ENCODE measurements around the gene CLTCL1.

Gene CLTCL1

DNA sequence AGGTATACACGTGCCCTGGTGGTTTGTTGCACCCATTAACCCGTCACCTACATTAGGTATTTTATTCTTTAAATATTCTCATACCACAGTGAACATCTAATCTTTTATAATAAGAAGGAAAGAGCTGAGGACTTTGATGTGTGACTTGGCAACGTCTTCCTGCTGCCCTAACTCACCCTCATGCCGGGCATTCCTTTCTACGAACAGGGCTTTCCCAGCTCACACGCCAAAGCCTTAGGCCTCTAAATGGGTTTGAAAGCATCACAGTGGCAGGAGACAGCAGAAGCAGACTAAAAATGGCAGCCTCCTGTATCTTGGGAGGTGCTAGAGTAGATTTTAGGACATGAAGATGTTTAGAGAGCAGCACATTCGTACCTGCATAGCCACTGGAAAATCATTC lies 52.6 kb downstream of the CLTCL1 start:
- Histone ChIP-seq H3K9ac (ENCODE audit: low read length) (no peak overlapping the region), H3K36me3 (ENCODE audit: control insufficient read depth, insufficient read depth, low read length) (no peaks in the 10 kb centered on the region)

DNA sequence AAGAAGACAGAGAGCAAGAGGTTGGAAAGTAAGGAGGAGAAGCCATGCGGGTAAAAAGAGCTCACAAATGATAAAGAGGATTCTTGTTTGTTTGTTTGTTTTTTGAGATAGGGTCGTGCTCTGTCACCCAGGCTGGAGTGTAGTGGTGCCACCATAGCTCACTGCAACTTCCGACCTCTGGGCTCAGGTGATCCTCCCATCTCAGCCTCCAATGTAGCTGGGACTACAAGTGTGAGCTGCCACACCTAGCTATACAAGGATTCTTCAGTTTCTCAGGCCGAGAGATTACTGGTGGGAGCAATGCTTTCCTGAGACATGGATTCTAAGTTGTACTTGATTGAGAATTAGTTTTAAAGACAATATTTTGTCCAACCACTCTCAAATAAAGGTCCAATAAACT lies 55.6 kb downstream of the CLTCL1 start:
- H3K9ac ChIP-seq (ENCODE audit: low read length): no peak overlapping the region
- no peaks in the 10 kb centered on the region for H3K36me3 ChIP-seq (ENCODE audit: control insufficient read depth, insufficient read depth, low read length)
- H3K4me1 ChIP-seq (ENCODE audit: control insufficient read depth, insufficient read depth, low read length): no peaks in the 10 kb centered on the region

More for the DNA sequence above, 52.6 kb downstream of the CLTCL1 start:
- no peaks in the 10 kb centered on the region for H3K4me1 ChIP-seq (ENCODE audit: control insufficient read depth, insufficient read depth, low read length)
- H3K9me3 ChIP-seq (ENCODE audit: control insufficient read depth, low read length): no peaks in the 10 kb centered on the region
- no peak overlapping the region for H3K4me3 ChIP-seq (ENCODE audit: low read length)
- H3K27me3 ChIP-seq (ENCODE audit: control insufficient read depth, insufficient read depth, low read length): no peaks in the 10 kb centered on the region

DNA sequence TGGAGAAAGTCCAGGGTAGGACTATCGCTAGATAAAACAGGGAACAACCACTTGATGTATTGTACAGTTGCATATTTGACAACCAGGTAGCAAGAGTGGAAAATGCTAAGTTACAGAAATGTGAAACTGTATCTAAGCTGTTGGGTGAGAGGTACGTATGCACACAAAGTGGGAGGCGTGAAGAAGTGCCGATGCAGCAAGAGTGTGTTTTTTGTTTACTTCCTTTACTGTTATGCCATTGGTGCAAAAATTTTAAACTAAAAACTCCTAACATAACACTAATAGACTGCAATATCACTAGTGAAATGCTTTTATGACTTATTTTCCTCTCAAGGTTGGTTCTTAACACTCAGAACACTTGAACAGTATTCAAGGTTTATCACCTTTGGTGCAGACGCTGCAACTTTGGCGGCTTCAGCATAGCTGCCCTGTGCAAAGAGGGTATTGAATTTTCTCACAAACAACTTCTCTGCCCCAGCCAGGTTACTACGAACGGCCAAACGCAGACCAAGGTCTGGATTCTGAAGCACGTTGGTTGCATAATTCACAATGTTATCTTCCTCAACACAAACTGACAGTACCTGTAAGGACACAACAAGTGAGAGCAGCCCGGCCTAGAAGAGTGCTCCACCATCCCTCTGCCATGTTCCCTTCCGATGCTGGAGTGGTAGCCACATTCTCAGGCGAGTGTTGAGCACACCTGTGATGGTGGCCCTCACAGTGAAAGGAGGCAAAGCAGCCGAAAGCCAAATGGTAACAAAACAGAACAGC lies 57.2 kb downstream of the CLTCL1 start:
- Histone ChIP-seq H3K9ac (ENCODE audit: low read length) (no peak overlapping the region), H3K4me1 (ENCODE audit: control insufficient read depth, insufficient read depth, low read length) (no peaks in the 10 kb centered on the region), H3K36me3 (ENCODE audit: control insufficient read depth, insufficient read depth, low read length) (no peaks in the 10 kb centered on the region), H3K4me3 (ENCODE audit: low read length) (no peak overlapping the region), H3K9me3 (ENCODE audit: control insufficient read depth, low read length) (no peaks in the 10 kb centered on the region), H3K27me3 (ENCODE audit: control insufficient read depth, insufficient read depth, low read length) (peaks cover 8% of the 10 kb centered on the region)

More for the DNA sequence above, 55.6 kb downstream of the CLTCL1 start:
- Histone ChIP-seq H3K4me3 (ENCODE audit: low read length) (no peak overlapping the region), H3K9me3 (ENCODE audit: control insufficient read depth, low read length) (no peaks in the 10 kb centered on the region), H3K27me3 (ENCODE audit: control insufficient read depth, insufficient read depth, low read length) (peaks cover 6% of the 10 kb centered on the region)

DNA sequence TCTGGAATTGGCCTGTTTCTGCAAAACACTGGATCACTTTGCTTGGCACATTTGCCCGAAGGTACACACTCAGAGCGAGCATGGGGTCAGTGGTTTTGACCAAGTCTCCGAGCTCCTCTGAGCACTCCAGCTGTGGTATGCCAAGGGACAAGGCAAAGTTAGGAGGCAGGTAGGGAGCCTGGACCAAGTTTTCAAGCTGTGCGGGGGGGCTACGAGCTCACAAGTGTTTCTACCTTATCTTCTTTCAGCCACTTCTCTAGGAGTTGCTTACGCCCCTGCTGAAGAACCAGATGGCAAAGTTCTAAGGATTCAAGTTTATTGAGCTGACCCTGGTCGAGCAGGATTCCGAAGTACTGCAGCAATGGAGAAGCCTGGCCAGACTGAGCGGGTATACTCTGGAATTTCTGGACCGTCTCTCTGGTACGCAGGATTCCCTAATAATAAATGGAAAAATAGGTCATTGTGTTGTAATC lies 58.3 kb downstream of the CLTCL1 start:
- no peak overlapping the region for H3K4me3 ChIP-seq (ENCODE audit: low read length)
- H3K9me3 ChIP-seq (ENCODE audit: control insufficient read depth, low read length): no peaks in the 10 kb centered on the region
- no peak overlapping the region for H3K9ac ChIP-seq (ENCODE audit: low read length)
- H3K27me3 ChIP-seq (ENCODE audit: control insufficient read depth, insufficient read depth, low read length): peaks cover 8% of the 10 kb centered on the region
- H3K4me1 ChIP-seq (ENCODE audit: control insufficient read depth, insufficient read depth, low read length): no peaks in the 10 kb centered on the region
- H3K36me3 ChIP-seq (ENCODE audit: control insufficient read depth, insufficient read depth, low read length): no peaks in the 10 kb centered on the region

DNA sequence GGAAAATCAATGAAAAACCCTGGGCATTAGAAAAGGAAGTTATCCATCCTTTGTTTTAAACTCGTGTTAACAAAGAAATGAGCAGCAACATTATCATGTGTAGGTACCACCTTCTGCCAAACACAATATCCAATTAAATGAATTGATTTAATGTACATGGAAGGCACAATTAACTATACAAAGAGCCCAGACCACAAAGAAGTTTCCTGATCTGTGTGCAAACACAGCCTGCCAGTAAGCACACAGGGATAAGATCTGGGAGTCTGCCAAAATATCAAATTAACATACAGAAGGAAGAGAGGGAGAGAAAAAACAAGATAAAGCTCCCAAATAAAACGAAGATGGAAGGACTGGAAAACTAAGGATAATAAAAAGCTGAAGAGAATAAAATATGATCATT lies 58.9 kb downstream of the CLTCL1 start:
- Histone ChIP-seq H3K36me3 (ENCODE audit: control insufficient read depth, insufficient read depth, low read length) (no peaks in the 10 kb centered on the region), H3K4me3 (ENCODE audit: low read length) (no peak overlapping the region)

DNA sequence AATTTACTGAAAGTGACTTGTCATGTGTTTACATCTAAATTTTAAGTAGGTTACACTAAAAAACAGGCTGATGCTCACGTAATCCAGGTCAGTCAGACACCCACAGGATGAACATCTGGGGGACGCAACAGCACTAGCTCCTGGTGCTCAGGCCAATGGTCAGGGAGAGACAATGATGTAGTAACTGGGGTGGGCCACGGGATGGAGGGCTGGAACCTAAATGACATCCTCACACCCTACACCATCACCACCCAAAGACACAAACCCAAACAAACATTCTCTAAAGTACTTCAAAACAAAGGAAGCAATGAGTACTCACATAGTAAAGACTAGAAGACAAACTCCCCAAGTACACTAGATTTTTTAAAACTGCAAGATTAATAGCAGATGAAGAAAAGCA lies 59.5 kb downstream of the CLTCL1 start:
- Histone ChIP-seq H3K9ac (ENCODE audit: low read length) (no peak overlapping the region), H3K4me3 (ENCODE audit: low read length) (no peak overlapping the region), H3K4me1 (ENCODE audit: control insufficient read depth, insufficient read depth, low read length) (no peaks in the 10 kb centered on the region), H3K27me3 (ENCODE audit: control insufficient read depth, insufficient read depth, low read length) (peaks cover 8% of the 10 kb centered on the region), H3K9me3 (ENCODE audit: control insufficient read depth, low read length) (no peaks in the 10 kb centered on the region), H3K36me3 (ENCODE audit: control insufficient read depth, insufficient read depth, low read length) (no peaks in the 10 kb centered on the region)

More for the DNA sequence above, 58.9 kb downstream of the CLTCL1 start:
- Histone ChIP-seq H3K27me3 (ENCODE audit: control insufficient read depth, insufficient read depth, low read length) (peaks cover 8% of the 10 kb centered on the region), H3K4me1 (ENCODE audit: control insufficient read depth, insufficient read depth, low read length) (no peaks in the 10 kb centered on the region), H3K9ac (ENCODE audit: low read length) (no peak overlapping the region), H3K9me3 (ENCODE audit: control insufficient read depth, low read length) (no peaks in the 10 kb centered on the region)

DNA sequence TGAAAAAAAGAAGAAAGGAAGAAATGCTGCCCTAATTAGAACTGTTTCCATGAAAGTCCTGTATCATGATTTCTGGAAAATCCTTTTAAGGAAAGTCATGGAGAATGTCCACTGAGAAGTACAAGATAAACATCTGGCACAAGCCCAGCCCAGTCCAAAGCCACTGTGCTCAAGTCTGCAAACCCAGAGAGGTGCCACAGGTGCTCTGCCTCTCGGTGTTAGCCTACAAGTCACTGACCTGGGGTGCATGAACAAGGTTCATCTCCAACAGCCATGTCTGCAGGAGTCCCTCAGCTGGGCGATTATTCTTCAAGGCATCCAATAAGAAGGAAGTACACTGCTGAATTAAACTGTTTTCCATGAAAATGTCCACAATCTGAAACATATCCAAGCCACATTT lies 61.9 kb downstream of the CLTCL1 start:
- Histone ChIP-seq H3K9me3 (ENCODE audit: control insufficient read depth, low read length) (no peaks in the 10 kb centered on the region), H3K9ac (ENCODE audit: low read length) (no peak overlapping the region), H3K27me3 (ENCODE audit: control insufficient read depth, insufficient read depth, low read length) (peaks cover 8% of the 10 kb centered on the region), H3K4me1 (ENCODE audit: control insufficient read depth, insufficient read depth, low read length) (no peaks in the 10 kb centered on the region), H3K4me3 (ENCODE audit: low read length) (no peak overlapping the region), H3K36me3 (ENCODE audit: control insufficient read depth, insufficient read depth, low read length) (no peaks in the 10 kb centered on the region)

DNA sequence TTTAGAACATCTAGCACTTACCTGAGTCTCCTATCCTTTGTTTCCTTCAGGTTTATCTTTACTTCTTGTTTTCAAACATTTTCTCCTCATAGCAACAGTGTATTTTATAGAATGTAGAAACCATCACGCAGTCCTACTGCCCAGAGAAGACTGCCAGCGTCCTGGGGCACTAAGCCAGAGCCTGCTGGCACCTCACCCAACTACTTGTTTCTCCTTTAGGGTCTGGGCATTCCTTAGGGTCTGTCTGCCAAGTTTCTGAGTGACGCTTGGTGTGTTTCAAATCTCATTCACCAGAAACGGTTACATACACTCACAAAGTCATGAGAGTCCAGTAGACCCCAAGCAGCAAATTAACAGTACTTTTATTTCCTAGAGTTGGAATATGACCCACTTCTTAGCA lies 63.3 kb downstream of the CLTCL1 start:
- H3K9ac ChIP-seq (ENCODE audit: low read length): no peak overlapping the region
- no peaks in the 10 kb centered on the region for H3K4me1 ChIP-seq (ENCODE audit: control insufficient read depth, insufficient read depth, low read length)
- H3K9me3 ChIP-seq (ENCODE audit: control insufficient read depth, low read length): no peaks in the 10 kb centered on the region
- no peak overlapping the region for H3K4me3 ChIP-seq (ENCODE audit: low read length)
- H3K36me3 ChIP-seq (ENCODE audit: control insufficient read depth, insufficient read depth, low read length): no peaks in the 10 kb centered on the region
- peaks cover 8% of the 10 kb centered on the region for H3K27me3 ChIP-seq (ENCODE audit: control insufficient read depth, insufficient read depth, low read length)

DNA sequence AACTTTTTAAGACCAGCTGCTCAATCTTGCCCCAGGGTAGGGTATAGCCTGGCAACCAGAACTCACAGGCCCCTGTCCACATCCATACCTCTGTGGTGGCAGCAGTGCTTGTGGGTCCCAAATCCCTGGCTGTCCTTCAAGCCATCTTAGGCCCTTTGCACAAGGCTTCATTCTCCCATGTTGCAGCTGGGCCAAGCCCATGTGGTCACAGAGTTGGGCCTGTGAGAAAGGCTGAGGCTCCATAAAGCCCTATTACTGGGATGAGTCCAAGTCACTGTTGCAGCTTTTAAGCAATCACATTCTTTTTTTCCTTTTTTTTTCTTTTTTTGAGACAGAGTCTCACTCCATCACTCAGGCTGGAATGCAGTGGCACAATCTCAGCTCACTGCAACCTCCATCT lies 65.1 kb downstream of the CLTCL1 start:
- H3K4me3 ChIP-seq (ENCODE audit: low read length): no peak overlapping the region
- no peaks in the 10 kb centered on the region for H3K36me3 ChIP-seq (ENCODE audit: control insufficient read depth, insufficient read depth, low read length)
- no peak overlapping the region for H3K9ac ChIP-seq (ENCODE audit: low read length)
- H3K9me3 ChIP-seq (ENCODE audit: control insufficient read depth, low read length): no peaks in the 10 kb centered on the region
- no peaks in the 10 kb centered on the region for H3K4me1 ChIP-seq (ENCODE audit: control insufficient read depth, insufficient read depth, low read length)
- H3K27me3 ChIP-seq (ENCODE audit: control insufficient read depth, insufficient read depth, low read length): peaks cover 4% of the 10 kb centered on the region

DNA sequence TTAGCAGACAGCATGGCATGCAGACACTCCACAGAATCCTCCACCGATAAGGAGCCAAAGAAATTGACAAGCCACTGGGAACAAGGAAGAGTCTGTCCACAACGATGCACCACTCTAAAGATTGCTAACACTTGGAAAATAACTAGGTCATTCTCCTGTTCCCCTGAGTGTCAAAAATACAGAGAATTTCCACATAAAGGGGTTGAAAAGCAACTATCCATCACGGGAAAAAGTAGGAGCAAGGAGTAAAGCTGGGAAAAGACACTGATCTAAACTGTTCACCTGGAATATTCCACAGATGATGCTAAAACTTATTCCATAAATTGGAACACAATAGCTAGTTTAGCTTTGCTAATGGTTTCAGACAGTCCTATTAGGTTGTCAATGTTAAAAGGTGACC lies 66.0 kb downstream of the CLTCL1 start:
- Histone ChIP-seq H3K27me3 (ENCODE audit: control insufficient read depth, insufficient read depth, low read length) (no peaks in the 10 kb centered on the region), H3K4me1 (ENCODE audit: control insufficient read depth, insufficient read depth, low read length) (no peaks in the 10 kb centered on the region), H3K9me3 (ENCODE audit: control insufficient read depth, low read length) (no peaks in the 10 kb centered on the region), H3K4me3 (ENCODE audit: low read length) (no peak overlapping the region), H3K36me3 (ENCODE audit: control insufficient read depth, insufficient read depth, low read length) (no peaks in the 10 kb centered on the region), H3K9ac (ENCODE audit: low read length) (no peak overlapping the region)

DNA sequence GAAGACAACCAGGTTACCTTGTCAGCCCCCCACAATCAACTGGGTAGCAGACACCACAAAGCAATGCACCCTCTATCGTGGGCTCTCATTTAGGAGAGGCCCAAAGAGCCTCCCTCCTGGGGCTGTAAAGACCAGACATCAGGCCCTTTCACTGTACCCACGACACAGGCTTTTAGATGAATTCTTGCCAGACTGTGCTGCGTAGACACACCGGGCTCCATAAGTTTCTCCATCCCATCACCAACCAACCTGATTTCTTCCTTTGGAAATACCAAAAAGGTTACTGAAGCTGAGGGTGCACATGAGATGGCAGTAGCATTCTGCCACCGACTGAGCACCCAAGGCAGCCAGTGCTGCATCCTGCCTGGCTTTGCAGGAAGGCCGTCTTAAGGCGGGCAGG lies 66.5 kb downstream of the CLTCL1 start:
- Histone ChIP-seq H3K9ac (ENCODE audit: low read length) (no peak overlapping the region), H3K27me3 (ENCODE audit: control insufficient read depth, insufficient read depth, low read length) (no peaks in the 10 kb centered on the region), H3K4me3 (ENCODE audit: low read length) (no peak overlapping the region), H3K4me1 (ENCODE audit: control insufficient read depth, insufficient read depth, low read length) (no peaks in the 10 kb centered on the region), H3K36me3 (ENCODE audit: control insufficient read depth, insufficient read depth, low read length) (no peaks in the 10 kb centered on the region), H3K9me3 (ENCODE audit: control insufficient read depth, low read length) (no peaks in the 10 kb centered on the region)

DNA sequence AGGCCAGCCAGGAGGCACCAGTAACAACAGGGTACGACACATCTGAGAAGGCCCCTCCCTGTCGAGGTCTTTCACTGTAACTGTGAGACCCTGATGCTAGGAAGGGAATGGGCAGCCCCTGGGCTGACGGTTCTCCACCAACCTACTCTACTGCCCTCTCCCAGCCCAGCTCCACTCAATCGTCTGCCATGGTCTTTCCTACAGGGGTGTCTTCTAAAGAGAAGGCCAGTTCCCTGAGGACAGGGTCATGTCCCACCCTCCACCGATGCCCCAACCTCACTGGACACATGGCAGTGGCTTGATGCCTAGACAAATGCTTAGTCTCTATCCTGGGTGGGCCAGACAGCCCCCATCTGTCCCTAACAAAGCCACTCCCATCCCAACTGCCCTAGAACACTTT lies 67.0 kb downstream of the CLTCL1 start:
- Histone ChIP-seq H3K36me3 (ENCODE audit: control insufficient read depth, insufficient read depth, low read length) (no peaks in the 10 kb centered on the region), H3K9me3 (ENCODE audit: control insufficient read depth, low read length) (no peaks in the 10 kb centered on the region), H3K9ac (ENCODE audit: low read length) (no peak overlapping the region), H3K4me3 (ENCODE audit: low read length) (no peak overlapping the region), H3K4me1 (ENCODE audit: control insufficient read depth, insufficient read depth, low read length) (no peaks in the 10 kb centered on the region), H3K27me3 (ENCODE audit: control insufficient read depth, insufficient read depth, low read length) (no peaks in the 10 kb centered on the region)

DNA sequence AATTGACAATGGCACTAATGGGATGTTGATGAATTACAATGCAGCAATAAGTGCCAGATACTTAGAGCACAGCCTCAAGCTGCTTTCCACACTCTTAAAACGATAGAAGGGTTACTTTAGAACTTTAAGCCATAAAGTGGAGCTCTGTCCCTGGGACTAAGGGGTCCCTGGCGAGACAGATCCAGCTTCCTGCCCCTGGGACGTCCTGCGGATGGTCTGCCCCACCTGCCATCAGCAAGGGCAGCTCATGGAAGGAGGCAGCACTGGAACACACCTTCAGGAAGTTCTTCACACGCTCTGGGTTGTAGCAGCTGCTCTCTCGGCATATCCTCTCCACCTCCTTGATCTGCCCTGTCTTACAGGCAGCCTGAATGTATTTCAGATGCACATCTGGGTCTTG lies 67.9 kb downstream of the CLTCL1 start:
- Histone ChIP-seq H3K9ac (ENCODE audit: low read length) (no peak overlapping the region), H3K4me1 (ENCODE audit: control insufficient read depth, insufficient read depth, low read length) (no peaks in the 10 kb centered on the region), H3K9me3 (ENCODE audit: control insufficient read depth, low read length) (no peaks in the 10 kb centered on the region), H3K36me3 (ENCODE audit: control insufficient read depth, insufficient read depth, low read length) (no peaks in the 10 kb centered on the region), H3K27me3 (ENCODE audit: control insufficient read depth, insufficient read depth, low read length) (no peaks in the 10 kb centered on the region), H3K4me3 (ENCODE audit: low read length) (no peak overlapping the region)
